GM23248 (cell line): ENCODE measurements around the gene KAZN. TPM values are rescaled to one million over a fixed set of nuclear protein-coding genes. Genes with fewer than 3 reads are reported as not detected.
"Not testable (repeated sequence)": the region's sequence is repeated elsewhere in the genome, so short reads cannot be mapped to it uniquely, and the experiment has no call there.

Experiments
- DNase-seq: peaks from one replicate; pipeline ENCODE4 v3.0.0-alpha.2; 2015
- H2AFZ ChIP-seq: fragments of 200-600 bp; sonication (generic); 2 replicates; pipeline ENCODE4 v1.6.1; 2016; ENCODE audit warnings: antibody characterized with exemption
- H3F3A ChIP-seq: fragments of 200-600 bp; sonication (generic); 2 replicates; pipeline ENCODE4 v1.6.1; 2016; ENCODE audit warnings: mild to moderate bottlenecking, antibody characterized with exemption, mixed run types; ENCODE audit not compliant: insufficient read depth
- H3K27ac ChIP-seq: fragments of 200-600 bp; sonication (generic); 2 replicates; pipeline ENCODE4 v1.5.1; 2016; ENCODE audit warnings: mild to moderate bottlenecking
- H3K27me3 ChIP-seq: fragments of 200-600 bp; sonication (generic); replicated peaks from 2 replicates; pipeline ENCODE4 v1.6.1; 2016; ENCODE audit warnings: mild to moderate bottlenecking; ENCODE audit not compliant: insufficient read depth
- H3K36me3 ChIP-seq: fragments of 200-600 bp; sonication (generic); 2 replicates; pipeline ENCODE4 v1.6.1; 2016; ENCODE audit warnings: low read depth, mild to moderate bottlenecking
- H3K4me1 ChIP-seq: fragments of 200-600 bp; sonication (generic); 2 replicates; pipeline ENCODE4 v1.6.1; 2016; ENCODE audit warnings: mild to moderate bottlenecking; ENCODE audit not compliant: insufficient read depth
- H3K4me2 ChIP-seq: fragments of 200-600 bp; sonication (generic); one replicate; pipeline ENCODE4 v1.6.1; 2016; ENCODE audit warnings: mild to moderate bottlenecking; ENCODE audit not compliant: unreplicated experiment
- H3K4me3 ChIP-seq: fragments of 200-600 bp; sonication (generic); 2 replicates; pipeline ENCODE4 v1.5.1; 2016; ENCODE audit warnings: mild to moderate bottlenecking
- H3K79me2 ChIP-seq: fragments of 200-600 bp; sonication (generic); 2 replicates; pipeline ENCODE4 v1.6.1; 2016; ENCODE audit warnings: mild to moderate bottlenecking; ENCODE audit not compliant: insufficient read depth
- H3K9ac ChIP-seq: fragments of 200-600 bp; sonication (generic); 2 replicates; pipeline ENCODE4 v1.6.1; 2016; ENCODE audit warnings: mild to moderate bottlenecking
- H3K9me2 ChIP-seq: fragments of 200-600 bp; sonication (generic); 2 replicates; pipeline ENCODE4 v1.6.1; 2016; ENCODE audit warnings: mixed run types, mild to moderate bottlenecking, moderate library complexity; ENCODE audit not compliant: insufficient read depth
- H3K9me3 ChIP-seq: fragments of 200-600 bp; sonication (generic); one replicate; pipeline ENCODE4 v1.6.1; 2017; ENCODE audit warnings: low read depth
- H4K20me1 ChIP-seq: fragments of 200-600 bp; sonication (generic); 2 replicates; pipeline ENCODE4 v1.6.0; 2016; ENCODE audit not compliant: insufficient read depth
- EZH2 ChIP-seq: fragments of 200-600 bp; sonication (generic); IDR thresholded peaks from 2 replicates; pipeline ENCODE4 v1.6.1; 2018; ENCODE audit warnings: antibody characterized with exemption, mild to moderate bottlenecking; ENCODE audit not compliant: insufficient read depth, poor library complexity, severe bottlenecking
- EZH2phosphoT487 ChIP-seq: fragments of 200-600 bp; sonication (generic); IDR thresholded peaks from 2 replicates; pipeline ENCODE4 v1.6.1; 2018; ENCODE audit warnings: antibody characterized with exemption, moderate library complexity, mild to moderate bottlenecking, low read depth; ENCODE audit not compliant: insufficient read depth
- WGBS, 2 experiments: methylation state at CpG; one replicate each; pipeline ENCODE4 v1.1.6; 2015 to 2017; ENCODE audit warnings: low lambda C conversion rate in 2 of 2, low coverage in 1 of 2; ENCODE audit errors: missing lambda C conversion rate in 2 of 2; 5-methylcytosine and 5-hydroxymethylcytosine counted together
- in situ Hi-C: fragments of 300-500 bp; cut with MboI; formaldehyde crosslinking; loops from 2 replicates; pipeline ENCODE4 v1.15.0; 2020
- polyA plus RNA-seq: library from polyadenylated mRNA; unstranded; fragments of >200 nt; fragmentation: Nextera tagmentation; extraction: Ambion mirVana; gene quantifications from 2 replicates; pipeline ENCODE4 v1.2.1, GENCODE V29; 2016
- total RNA-seq: library from RNA; depleted of rRNA; stranded (reverse); fragments of >200 nt; shearing (Covaris generic); gene quantifications from 2 replicates; pipeline ENCODE4 v1.2.3, GENCODE V29; 2014

Gene KAZN
- total and polyA plus RNA-seq, 2 experiments from 2014 or later, result 4.9 to 7.2 TPM

DNA sequence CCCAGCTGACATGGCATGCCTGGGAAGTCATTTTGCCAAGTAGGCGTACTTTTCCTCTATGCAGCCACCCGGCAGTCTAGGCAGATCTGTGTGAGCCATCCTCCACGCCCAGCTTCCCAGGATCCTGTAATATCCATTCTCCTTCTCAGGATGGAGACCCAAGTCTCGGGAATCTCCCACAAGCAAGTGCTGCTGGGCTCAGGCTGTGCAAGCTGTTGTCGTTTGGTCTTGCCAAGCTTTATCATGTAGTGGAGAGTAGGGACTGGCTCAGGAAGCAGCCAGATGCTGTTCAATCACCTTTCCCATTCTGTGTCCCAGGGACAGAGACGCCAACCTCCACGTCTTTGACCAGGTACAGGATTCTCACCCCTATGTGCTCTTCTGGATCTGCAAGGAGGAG lies 363.9 kb downstream of the KAZN start:
- Histone ChIP-seq H3K36me3 (peaks cover 13% of the 10 kb centered on the region; the same call in 1 of the 2 replicates), H2AFZ (no peak overlapping the region), H3K9me2 (no peaks in the 10 kb centered on the region), H3K4me2 (no peak overlapping the region), H3K27ac (no peak overlapping the region), H3K4me3 (no peak overlapping the region), H3K27me3 (no peaks in the 10 kb centered on the region), H3K9me3 (no peaks in the 10 kb centered on the region), H3K79me2 (peaks cover 62% of the 10 kb centered on the region), H3K4me1 (peaks cover 15% of the 10 kb centered on the region), H3K9ac (no peak overlapping the region), H3F3A (peaks cover 7% of the 10 kb centered on the region; the same call in 1 of the 2 replicates), H4K20me1 (no peaks in the 10 kb centered on the region)
- TF ChIP-seq EZH2phosphoT487 (no peak), EZH2 (no peak)
- WGBS, 2 experiments, result 94 to 98% methylated on average over 7 of the region's 7 CpGs
- DNase-seq, result no peak
- in situ Hi-C loops, result no loop called here

DNA sequence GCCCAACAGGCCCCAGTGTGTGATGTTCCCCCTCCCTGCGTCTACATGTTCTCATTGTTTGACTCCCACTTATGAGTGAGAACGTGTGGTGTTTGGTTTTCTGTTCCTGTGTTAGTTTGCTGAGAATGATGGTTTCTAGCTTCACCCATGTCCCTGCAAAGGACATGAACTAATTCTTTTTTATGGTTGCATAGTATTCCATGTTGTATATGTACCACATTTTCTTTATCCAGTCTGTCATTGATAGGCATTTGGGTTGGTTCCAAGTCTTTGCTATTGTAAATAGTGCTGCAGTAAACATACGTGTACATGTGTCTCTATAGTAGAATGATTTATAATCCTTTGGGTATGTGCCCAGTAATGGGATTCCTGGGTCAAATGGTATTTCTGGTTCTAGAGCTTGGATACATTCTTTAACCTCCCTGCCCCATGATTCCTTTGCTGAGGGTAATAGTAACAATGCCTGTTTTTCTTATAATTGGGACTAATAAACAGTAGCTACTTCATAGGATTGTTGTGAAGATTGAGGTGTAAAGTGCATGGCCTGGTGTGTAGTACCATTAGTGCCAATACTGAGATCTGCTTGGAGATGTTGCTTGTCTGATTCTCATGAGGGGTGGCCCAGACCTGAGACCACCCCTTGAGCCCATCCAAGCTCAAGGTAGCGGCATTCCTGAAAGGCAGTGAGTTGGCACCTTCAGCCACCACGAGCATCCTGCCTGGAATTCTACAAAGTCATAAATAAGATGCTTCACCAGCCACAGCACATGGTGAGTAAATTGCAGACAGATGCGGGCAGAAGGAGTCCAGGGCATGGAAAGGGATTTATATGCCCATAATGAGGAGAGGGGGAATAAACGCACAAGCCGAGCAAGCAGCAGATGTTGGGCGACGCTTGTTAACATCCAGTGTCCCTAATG lies 365.6 kb downstream of the KAZN start:
- H3K27me3 ChIP-seq, H3K9me3 ChIP-seq, in situ Hi-C loops, H3K9me2 ChIP-seq, H3K4me3 ChIP-seq, H2AFZ ChIP-seq, H4K20me1 ChIP-seq: not testable (repeated sequence)
- Histone ChIP-seq H3K27ac (peak overlapping the region; percentile 27), H3K4me2 (peak overlapping the region; percentile 46), H3K36me3 (peaks cover 13% of the 10 kb centered on the region; the same call in 1 of the 2 replicates), H3K9ac (peak overlapping the region; percentile 14; the same call in 1 of the 2 replicates), H3K4me1 (peaks cover 25% of the 10 kb centered on the region), H3K79me2 (peaks cover 52% of the 10 kb centered on the region; the same call in 1 of the 2 replicates), H3F3A (peaks cover 12% of the 10 kb centered on the region)
- 49 to 53% methylated on average over 10 of the region's 10 CpGs for WGBS, 2 experiments
- peak; percentile 46 for DNase-seq

DNA sequence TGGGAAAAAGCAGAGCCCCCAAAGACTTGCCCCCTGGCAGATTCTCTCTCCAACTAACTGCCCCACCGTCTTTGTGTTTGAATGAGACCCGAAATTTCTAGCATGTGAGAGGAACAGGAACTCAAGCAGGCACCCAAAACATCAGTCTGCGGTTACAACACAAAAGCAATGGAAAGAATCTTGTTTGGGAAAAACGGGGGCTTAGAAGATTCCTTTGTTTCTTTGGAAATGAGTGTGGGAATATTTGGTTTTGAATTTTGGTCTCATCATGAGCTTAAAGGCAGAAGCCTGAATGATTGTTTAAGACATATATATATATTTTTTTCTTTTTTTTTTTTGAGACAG lies 366.2 kb downstream of the KAZN start:
- peaks cover 31% of the 10 kb centered on the region for H3K4me1 ChIP-seq
- H3K4me3 ChIP-seq, result no peak overlapping the region
- no peaks in the 10 kb centered on the region for H3K27me3 ChIP-seq
- H3K9me3 ChIP-seq, result no peaks in the 10 kb centered on the region
- no peak overlapping the region for H2AFZ ChIP-seq
- peak; percentile 30 for DNase-seq
- no peaks in the 10 kb centered on the region for H3K9me2 ChIP-seq
- peak overlapping the region; percentile 46 for H3K4me2 ChIP-seq
- TF ChIP-seq EZH2 (no peak), EZH2phosphoT487 (no peak)
- H3K9ac ChIP-seq, result peak overlapping the region; percentile 14; the same call in 1 of the 2 replicates
- peaks cover 47% of the 10 kb centered on the region; the same call in 1 of the 2 replicates for H3K79me2 ChIP-seq
- in situ Hi-C loops, result no loop called here
- H3K36me3 ChIP-seq, result peaks cover 13% of the 10 kb centered on the region; the same call in 1 of the 2 replicates
- 9 to 19% methylated on average over 4 of the region's 4 CpGs for WGBS, 2 experiments
- H3K27ac ChIP-seq, result peak overlapping the region; percentile 27
- no peaks in the 10 kb centered on the region for H4K20me1 ChIP-seq
- H3F3A ChIP-seq, result peaks cover 18% of the 10 kb centered on the region

DNA sequence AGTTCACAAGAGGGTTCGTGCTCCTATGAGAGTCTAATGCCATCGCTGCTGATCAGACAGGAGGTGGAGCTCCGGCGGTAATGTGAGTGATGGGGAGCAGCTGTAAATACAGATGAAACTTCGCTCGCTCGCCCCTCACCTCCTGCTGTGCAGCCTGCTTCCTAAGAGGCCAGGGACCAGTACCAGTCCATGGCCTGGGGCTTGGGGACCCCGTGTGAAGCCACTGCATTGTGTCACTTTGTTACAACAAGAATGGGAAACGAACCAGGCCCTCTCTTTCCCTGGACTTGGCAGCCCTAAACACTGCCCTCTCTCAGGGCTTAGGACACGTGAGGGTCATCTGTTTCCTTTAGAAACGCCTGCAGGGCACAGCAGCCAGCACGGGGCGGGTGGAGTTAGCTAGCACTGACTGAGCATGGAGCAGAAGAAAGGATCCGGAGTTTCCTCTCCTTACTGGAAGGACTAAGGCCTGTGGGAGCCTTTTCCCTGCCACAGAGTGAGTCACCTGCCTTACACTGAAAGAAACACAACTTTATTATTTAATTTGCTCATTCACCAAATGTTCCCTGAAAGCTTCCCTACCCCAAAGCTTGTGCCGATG lies 369.9 kb downstream of the KAZN start:
- TF ChIP-seq EZH2phosphoT487 (no peak), EZH2 (no peak)
- in situ Hi-C loops, result no loop called here
- H3K4me1 ChIP-seq, result peaks cover 52% of the 10 kb centered on the region
- no peaks in the 10 kb centered on the region for H3K9me2 ChIP-seq
- H3K4me3 ChIP-seq, result 0 out of 2 replicates have a peak overlapping the region, but pooled peaks have one; percentile 19
- H3K79me2 ChIP-seq, result peaks cover 37% of the 10 kb centered on the region
- 12 to 18% methylated on average over 15 of the region's 15 CpGs for WGBS, 2 experiments
- H3K27me3 ChIP-seq, result no peaks in the 10 kb centered on the region
- H3K9ac ChIP-seq, result peak overlapping the region; percentile 69
- 0 out of 2 replicates have a peak, but pooled peaks cover 6% of the 10 kb centered on the region for H3K36me3 ChIP-seq
- H3F3A ChIP-seq, result peaks cover 33% of the 10 kb centered on the region
- H3K27ac ChIP-seq, result peak overlapping the region; percentile 92
- peak overlapping the region; percentile 65 for H3K4me2 ChIP-seq
- peak overlapping the region; percentile 28; the same call in 1 of the 2 replicates for H2AFZ ChIP-seq
- peak; percentile 98 for DNase-seq
- no peaks in the 10 kb centered on the region for H4K20me1 ChIP-seq
- H3K9me3 ChIP-seq, result no peaks in the 10 kb centered on the region
